K562 (cell line): ENCODE results near the gene RPL15. TPM values are rescaled to one million over a fixed set of nuclear protein-coding genes. Genes with fewer than 3 reads are reported as not detected.

Experiments used
- FOXM1 ChIP-seq, 2 experiments: fragments of 450-650 bp in 1 of 2; sonication (generic) in 1 of 2; formaldehyde crosslinking in 1 of 2; IDR thresholded peaks; 2 replicates each; pipeline versions ENCODE4 v1.6.1 to v1.9.0; 2017 to 2022; ENCODE audit warnings: low read depth in 2 of 2, mild to moderate bottlenecking in 2 of 2, missing genetic modification reagents in 1 of 2, moderate library complexity in 1 of 2
- HSF4 ChIP-seq: fragments of 250-450 bp; sonication (Bioruptor Pico); IDR thresholded peaks from 2 replicates; pipeline ENCODE4 v2.1.2; 2022; ENCODE audit warnings: mild to moderate bottlenecking, moderate library complexity, borderline replicate concordance
- POLR3A ChIP-seq: IDR thresholded peaks from 2 replicates; pipeline ENCODE4 v1.6.1; 2011; ENCODE audit warnings: borderline replicate concordance, mild to moderate bottlenecking, moderate library complexity; ENCODE audit not compliant: insufficient read length, insufficient read depth; ENCODE audit errors: extremely low read depth
- RBBP5 ChIP-seq: fragments of 200-600 bp; sonication (generic); IDR thresholded peaks from 2 replicates; pipeline ENCODE4 v1.6.1; 2012; ENCODE audit warnings: borderline replicate concordance, mild to moderate bottlenecking, low read length, control low read depth, inconsistent platforms; ENCODE audit not compliant: insufficient read depth, poor library complexity, severe bottlenecking
- SMARCC2 ChIP-seq: fragments of 450-650 bp; IDR thresholded peaks from 2 replicates; pipeline ENCODE4 v1.6.1; 2017; ENCODE audit warnings: antibody characterized with exemption, moderate library complexity, mild to moderate bottlenecking, low read depth
- SP1 ChIP-seq: sonication (generic); formaldehyde crosslinking; IDR thresholded peaks from 2 replicates; pipeline ENCODE4 v1.8.1; 2022; ENCODE audit warnings: mild to moderate bottlenecking, missing genetic modification reagents
- SPI1 ChIP-seq: IDR thresholded peaks from 2 replicates; pipeline ENCODE4 v1.6.1; 2011; ENCODE audit warnings: low read depth, low read length, control low read depth, borderline replicate concordance
- TCF15 ChIP-seq: fragments of 250-450 bp; sonication (Bioruptor Pico); IDR thresholded peaks from 2 replicates; pipeline ENCODE4 v1.8.0; 2022; ENCODE audit warnings: moderate library complexity, mild to moderate bottlenecking, inconsistent platforms
- TCF3 ChIP-seq: sonication (generic); formaldehyde crosslinking; IDR thresholded peaks from 2 replicates; pipeline ENCODE4 v1.4.0; 2020; ENCODE audit warnings: mild to moderate bottlenecking, missing genetic modification reagents
- ZKSCAN1 ChIP-seq: fragments of 150-350 bp; IDR thresholded peaks from 2 replicates; pipeline ENCODE4 v1.6.1; 2016; ENCODE audit warnings: low read depth, low read length
- ZNF764 ChIP-seq: fragments of 250-450 bp; sonication (Bioruptor Pico); IDR thresholded peaks from 2 replicates; pipeline ENCODE4 v1.4.0; 2020; ENCODE audit warnings: low read depth, mild to moderate bottlenecking, moderate library complexity
- polyA plus RNA-seq, 8 experiments: library from polyadenylated mRNA; depleted of rRNA in 4 of 8; stranded (reverse) in 5 of 8; unstranded in 3 of 8; fragments of >200 nt; fragmentation: Nextera tagmentation in 2 of 8; fragmentation: Illumina TruSeq in 1 of 8; extraction: Ambion mirVana in 2 of 8; extraction: Trizol in 1 of 8; gene quantifications; 2 replicates each; pipeline versions ENCODE4 v1.2.1 to v1.2.3, GENCODE V29; 2011 to 2014; ENCODE audit warnings: inconsistent platforms in 1 of 8, missing spikeins in 1 of 8
- total RNA-seq, 7 experiments: library from RNA; depleted of rRNA in 6 of 7; stranded (reverse); fragments of >200 nt in 6 of 7; fragmentation: Illumina TruSeq in 2 of 7; extraction: Trizol in 2 of 7; gene quantifications; 2 replicates each; pipeline versions ENCODE4 v1.2.1 to v1.2.3, GENCODE V29; 2011 to 2021; ENCODE audit warnings: low replicate concordance in 1 of 7
- TF ChIP-seq, protein P1 (sequence below): sonication (generic); formaldehyde crosslinking; IDR thresholded peaks from 2 replicates; pipeline ENCODE4 v1.8.1; 2023; ENCODE audit warnings: mild to moderate bottlenecking, missing genetic modification reagents
- TF ChIP-seq, protein P2 (sequence below): IDR thresholded peaks from 3 replicates; pipeline ENCODE4 v1.6.1; 2011; ENCODE audit warnings: borderline replicate concordance, mild to moderate bottlenecking; ENCODE audit not compliant: insufficient read length, insufficient read depth
- TF ChIP-seq, protein P3 (sequence below): sonication (generic); formaldehyde crosslinking; IDR thresholded peaks from 2 replicates; pipeline ENCODE4 v1.8.0; 2022; ENCODE audit warnings: mild to moderate bottlenecking, missing genetic modification reagents, borderline replicate concordance
- TF ChIP-seq, protein P4 (sequence below): fragments of 450-650 bp; formaldehyde crosslinking; IDR thresholded peaks from 2 replicates; pipeline ENCODE4 v1.4.0; 2020; ENCODE audit warnings: mild to moderate bottlenecking, moderate library complexity
- TF ChIP-seq, protein P5 (sequence below): sonication (generic); formaldehyde crosslinking; IDR thresholded peaks from 2 replicates; pipeline ENCODE4 v1.8.1; 2023; ENCODE audit warnings: mild to moderate bottlenecking, missing genetic modification reagents

Gene RPL15
- total and polyA plus RNA-seq, 9 of the 15 experiments (the other 6 are each of a cell fraction or from before 2014, with no cell fraction given): 2,393 to 8,850 (median 3,928) TPM

DNA sequence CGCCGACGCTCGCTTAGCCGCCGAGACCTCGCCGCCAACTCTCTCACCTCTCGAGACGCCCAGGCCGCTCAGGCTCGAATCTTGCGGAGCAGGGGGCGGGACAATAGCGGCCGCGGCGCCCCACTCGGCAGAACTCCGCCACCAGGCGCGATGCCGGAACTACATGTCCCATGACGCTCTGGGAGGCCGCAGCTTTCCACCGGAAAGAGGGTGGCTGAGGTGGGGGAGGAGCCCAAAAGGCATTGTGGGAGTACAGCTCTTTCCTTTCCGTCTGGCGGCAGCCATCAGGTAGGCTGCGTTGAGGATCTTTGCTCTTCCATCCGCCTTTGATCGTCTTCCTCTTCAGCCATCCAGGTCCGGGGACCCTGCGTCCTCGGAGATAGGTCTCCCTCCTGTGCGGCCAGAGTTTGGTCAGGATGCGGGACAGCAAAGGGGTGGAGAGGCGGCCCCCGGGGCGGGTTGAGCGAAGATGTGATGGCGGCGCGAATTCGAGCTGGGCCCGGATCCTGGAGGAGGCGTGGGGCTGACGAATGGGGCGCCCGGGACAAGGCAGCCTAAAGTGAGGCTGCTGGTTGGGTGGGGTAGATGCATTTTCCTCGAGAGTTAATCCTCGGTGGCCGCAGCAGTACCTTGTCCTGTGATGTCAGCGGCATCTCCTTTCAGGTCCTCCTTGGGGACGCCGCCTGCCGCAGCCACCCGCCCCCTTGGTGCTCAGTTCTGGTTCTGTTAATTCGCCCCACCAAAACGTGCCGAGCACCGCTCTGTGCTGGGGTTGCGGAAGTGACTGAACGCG lies at the start of gene RPL15, which contains the start of gene NKIRAS1 (continued):
- 0 out of 2 replicates have a peak, but pooled peaks have one; percentile 71 for TF ChIP-seq TCF15 (CRISPR knock-in tag)
- peak; percentile 14; the same call in 1 of the 2 replicates for TF ChIP-seq ZKSCAN1
- TF ChIP-seq, protein P1, sequence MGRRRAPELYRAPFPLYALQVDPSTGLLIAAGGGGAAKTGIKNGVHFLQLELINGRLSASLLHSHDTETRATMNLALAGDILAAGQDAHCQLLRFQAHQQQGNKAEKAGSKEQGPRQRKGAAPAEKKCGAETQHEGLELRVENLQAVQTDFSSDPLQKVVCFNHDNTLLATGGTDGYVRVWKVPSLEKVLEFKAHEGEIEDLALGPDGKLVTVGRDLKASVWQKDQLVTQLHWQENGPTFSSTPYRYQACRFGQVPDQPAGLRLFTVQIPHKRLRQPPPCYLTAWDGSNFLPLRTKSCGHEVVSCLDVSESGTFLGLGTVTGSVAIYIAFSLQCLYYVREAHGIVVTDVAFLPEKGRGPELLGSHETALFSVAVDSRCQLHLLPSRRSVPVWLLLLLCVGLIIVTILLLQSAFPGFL (CRISPR knock-in tag): no peak
- 0 out of 2 replicates have a peak, but pooled peaks have one; percentile 22 for TF ChIP-seq TCF3
- peak; percentile 100 for TF ChIP-seq RBBP5
- no peak for TF ChIP-seq POLR3A
- TF ChIP-seq SP1 (CRISPR knock-in tag): peak; percentile 99
- no peak; the same call in 1 of the 2 replicates for TF ChIP-seq SMARCC2
- TF ChIP-seq, protein P2, sequence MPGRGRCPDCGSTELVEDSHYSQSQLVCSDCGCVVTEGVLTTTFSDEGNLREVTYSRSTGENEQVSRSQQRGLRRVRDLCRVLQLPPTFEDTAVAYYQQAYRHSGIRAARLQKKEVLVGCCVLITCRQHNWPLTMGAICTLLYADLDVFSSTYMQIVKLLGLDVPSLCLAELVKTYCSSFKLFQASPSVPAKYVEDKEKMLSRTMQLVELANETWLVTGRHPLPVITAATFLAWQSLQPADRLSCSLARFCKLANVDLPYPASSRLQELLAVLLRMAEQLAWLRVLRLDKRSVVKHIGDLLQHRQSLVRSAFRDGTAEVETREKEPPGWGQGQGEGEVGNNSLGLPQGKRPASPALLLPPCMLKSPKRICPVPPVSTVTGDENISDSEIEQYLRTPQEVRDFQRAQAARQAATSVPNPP: no peak
- TF ChIP-seq HSF4 (CRISPR knock-in tag): no peak
- TF ChIP-seq, protein P3, sequence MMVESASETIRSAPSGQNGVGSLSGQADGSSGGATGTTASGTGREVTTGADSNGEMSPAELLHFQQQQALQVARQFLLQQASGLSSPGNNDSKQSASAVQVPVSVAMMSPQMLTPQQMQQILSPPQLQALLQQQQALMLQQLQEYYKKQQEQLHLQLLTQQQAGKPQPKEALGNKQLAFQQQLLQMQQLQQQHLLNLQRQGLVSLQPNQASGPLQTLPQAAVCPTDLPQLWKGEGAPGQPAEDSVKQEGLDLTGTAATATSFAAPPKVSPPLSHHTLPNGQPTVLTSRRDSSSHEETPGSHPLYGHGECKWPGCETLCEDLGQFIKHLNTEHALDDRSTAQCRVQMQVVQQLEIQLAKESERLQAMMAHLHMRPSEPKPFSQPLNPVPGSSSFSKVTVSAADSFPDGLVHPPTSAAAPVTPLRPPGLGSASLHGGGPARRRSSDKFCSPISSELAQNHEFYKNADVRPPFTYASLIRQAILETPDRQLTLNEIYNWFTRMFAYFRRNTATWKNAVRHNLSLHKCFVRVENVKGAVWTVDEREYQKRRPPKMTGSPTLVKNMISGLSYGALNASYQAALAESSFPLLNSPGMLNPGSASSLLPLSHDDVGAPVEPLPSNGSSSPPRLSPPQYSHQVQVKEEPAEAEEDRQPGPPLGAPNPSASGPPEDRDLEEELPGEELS: peak; percentile 65; the same call in 1 of the 2 replicates
- no peak for TF ChIP-seq FOXM1 (IDR thresholded peaks at IDR 0.05; ENCODE audit: low read depth)
- TF ChIP-seq FOXM1 (CRISPR knock-in tag; IDR thresholded peaks at IDR 0.05; ENCODE audit: low read depth): peak; percentile 94
- TF ChIP-seq, protein P4, sequence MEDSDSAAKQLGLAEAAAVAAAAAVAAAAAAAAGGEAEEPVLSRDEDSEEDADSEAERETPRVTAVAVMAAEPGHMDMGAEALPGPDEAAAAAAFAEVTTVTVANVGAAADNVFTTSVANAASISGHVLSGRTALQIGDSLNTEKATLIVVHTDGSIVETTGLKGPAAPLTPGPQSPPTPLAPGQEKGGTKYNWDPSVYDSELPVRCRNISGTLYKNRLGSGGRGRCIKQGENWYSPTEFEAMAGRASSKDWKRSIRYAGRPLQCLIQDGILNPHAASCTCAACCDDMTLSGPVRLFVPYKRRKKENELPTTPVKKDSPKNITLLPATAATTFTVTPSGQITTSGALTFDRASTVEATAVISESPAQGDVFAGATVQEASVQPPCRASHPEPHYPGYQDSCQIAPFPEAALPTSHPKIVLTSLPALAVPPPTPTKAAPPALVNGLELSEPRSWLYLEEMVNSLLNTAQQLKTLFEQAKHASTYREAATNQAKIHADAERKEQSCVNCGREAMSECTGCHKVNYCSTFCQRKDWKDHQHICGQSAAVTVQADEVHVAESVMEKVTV (CRISPR knock-in tag): peak; percentile 13; the same call in 1 of the 2 replicates
- no peak; the same call in 1 of the 2 replicates for TF ChIP-seq SPI1
- TF ChIP-seq ZNF764 (CRISPR knock-in tag): no peak
- TF ChIP-seq, protein P5, sequence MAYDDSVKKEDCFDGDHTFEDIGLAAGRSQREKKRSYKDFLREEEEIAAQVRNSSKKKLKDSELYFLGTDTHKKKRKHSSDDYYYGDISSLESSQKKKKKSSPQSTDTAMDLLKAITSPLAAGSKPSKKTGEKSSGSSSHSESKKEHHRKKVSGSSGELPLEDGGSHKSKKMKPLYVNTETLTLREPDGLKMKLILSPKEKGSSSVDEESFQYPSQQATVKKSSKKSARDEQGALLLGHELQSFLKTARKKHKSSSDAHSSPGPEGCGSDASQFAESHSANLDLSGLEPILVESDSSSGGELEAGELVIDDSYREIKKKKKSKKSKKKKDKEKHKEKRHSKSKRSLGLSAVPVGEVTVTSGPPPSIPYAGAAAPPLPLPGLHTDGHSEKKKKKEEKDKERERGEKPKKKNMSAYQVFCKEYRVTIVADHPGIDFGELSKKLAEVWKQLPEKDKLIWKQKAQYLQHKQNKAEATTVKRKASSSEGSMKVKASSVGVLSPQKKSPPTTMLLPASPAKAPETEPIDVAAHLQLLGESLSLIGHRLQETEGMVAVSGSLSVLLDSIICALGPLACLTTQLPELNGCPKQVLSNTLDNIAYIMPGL (CRISPR knock-in tag): no peak; the same call in 1 of the 2 replicates
